HCT116 (cell line): ENCODE results near the gene CD19. TPM values are rescaled to one million over a fixed set of nuclear protein-coding genes. Genes with fewer than 3 reads are reported as not detected.

Experiments
- ATAC-seq: fragments of 200-7000 bp; cut with Tn5 transposase; 2 replicates; pipeline ENCODE4 v1.9.1; 2020; ENCODE audit warnings: mild to moderate bottlenecking, moderate library complexity
- BruUV-seq: library from RNA; stranded (reverse); fragments of 400-500 nt; replicated peaks from 2 replicates; lab custom pipeline; 2021; lab: Mats Ljungman, UMichigan
- CTCF ChIA-PET: fragments of 300-600 bp; sonication (Branson Sonifier 250); formaldehyde crosslinking; loops from one replicate; lab custom pipeline; 2021; ENCODE audit warnings: antibody characterized with exemption; lab: Charles Lee
- POLR2A ChIA-PET: fragments of 300-600, 350-600 bp; sonication (Branson Sonifier 250); formaldehyde crosslinking; loops from one replicate; lab custom pipeline; 2021; ENCODE audit warnings: antibody characterized with exemption; lab: Charles Lee
- RAD21 ChIA-PET, 2 experiments: fragments of 300-600 bp; sonication (Branson Sonifier 250); formaldehyde crosslinking; loops; one replicate each; lab custom pipeline; 2023; ENCODE audit warnings: low total read pairs in 2 of 2; ENCODE audit not compliant: uncharacterized antibody in 2 of 2, unreplicated experiment in 2 of 2, low non-redundant PET in 1 of 2; lab: Charles Lee
- DNase-seq: peaks from one replicate; pipeline ENCODE4 v3.0.0-alpha.2; 2010; ENCODE audit warnings: low read depth, low spot score
- H2AFZ ChIP-seq: fragments of 200-600 bp; shearing (Covaris generic), sonication (generic); 2 replicates; pipeline ENCODE4 v1.6.1; 2017; ENCODE audit warnings: low read depth, mixed run types, mixed read lengths, antibody characterized with exemption, low read length; ENCODE audit not compliant: poor library complexity, severe bottlenecking
- H3K27ac ChIP-seq: 2 replicates; pipeline ENCODE4 v1.5.1; 2012; ENCODE audit warnings: low read depth, low read length
- H3K27me3 ChIP-seq: fragments of 200-600 bp; sonication (generic); 2 replicates; pipeline ENCODE4 v1.6.1; 2016; ENCODE audit warnings: mixed run types, low read length, mixed read lengths; ENCODE audit not compliant: insufficient read depth
- H3K36me3 ChIP-seq, 2 experiments: fragments of 200-500 bp in 1 of 2; fragments of 200-600 bp in 1 of 2; sonication (Bioruptor generic) in 1 of 2; sonication (generic) in 1 of 2; 2 replicates each; pipeline versions ENCODE4 v1.5.1 to v1.6.1; 2014 to 2016; ENCODE audit warnings: low read length in 2 of 2, inconsistent platforms in 1 of 2, mixed read lengths in 1 of 2, mixed run types in 1 of 2; ENCODE audit not compliant: insufficient read depth in 2 of 2, control insufficient read depth in 1 of 2
- H3K4me1 ChIP-seq, 2 experiments: fragments of 200-600 bp in 1 of 2; sonication (generic) in 1 of 2; 2 replicates each; pipeline versions ENCODE4 v1.5.1 to v1.6.1; 2012 to 2017; ENCODE audit warnings: low read length in 2 of 2, inconsistent platforms in 1 of 2, mild to moderate bottlenecking in 1 of 2, mixed read lengths in 1 of 2, mixed run types in 1 of 2, moderate library complexity in 1 of 2; ENCODE audit not compliant: insufficient read depth in 2 of 2, control insufficient read depth in 1 of 2
- H3K4me2 ChIP-seq: fragments of 200-600 bp; sonication (generic); 2 replicates; pipeline ENCODE4 v1.6.1; 2017; ENCODE audit warnings: mixed run types, low read length, mixed read lengths
- H3K4me3 ChIP-seq, 2 experiments: fragments of 200-600 bp in 1 of 2; sonication (generic) in 1 of 2; replicated peaks in 1 of 2; 2 replicates each; pipeline ENCODE4 v1.5.1; 2011 to 2016; ENCODE audit warnings: low read length in 2 of 2, control low read depth in 1 of 2, low read depth in 1 of 2, mild to moderate bottlenecking in 1 of 2, mixed read lengths in 1 of 2, mixed run types in 1 of 2
- H3K79me2 ChIP-seq: fragments of 200-600 bp; sonication (generic); 2 replicates; pipeline ENCODE4 v1.6.1; 2017; ENCODE audit warnings: mild to moderate bottlenecking, mixed run types, low read length, moderate library complexity, mixed read lengths; ENCODE audit not compliant: insufficient read depth
- H3K9ac ChIP-seq: fragments of 200-600 bp; sonication (generic); 2 replicates; pipeline ENCODE4 v1.6.1; 2016; ENCODE audit warnings: low read length, mixed read lengths
- H3K9me2 ChIP-seq: fragments of 200-600 bp; sonication (generic), shearing (Covaris generic); 2 replicates; pipeline ENCODE4 v1.6.1; 2017; ENCODE audit warnings: mixed run types, mild to moderate bottlenecking, moderate library complexity; ENCODE audit not compliant: insufficient read depth
- H3K9me3 ChIP-seq, 2 experiments: fragments of 200-500 bp in 1 of 2; fragments of 200-600 bp in 1 of 2; sonication (Bioruptor generic) in 1 of 2; sonication (generic) in 1 of 2; 2 replicates each; pipeline ENCODE4 v1.6.1; 2014 to 2017; ENCODE audit warnings: low read length in 2 of 2, mixed read lengths in 2 of 2, inconsistent platforms in 1 of 2, low read depth in 1 of 2, mild to moderate bottlenecking in 1 of 2, mixed run types in 1 of 2, moderate library complexity in 1 of 2; ENCODE audit not compliant: control insufficient read depth in 1 of 2, insufficient read depth in 1 of 2
- H4K20me1 ChIP-seq: fragments of 200-600 bp; sonication (generic), shearing (Covaris generic); 2 replicates; pipeline ENCODE4 v1.6.1; 2017; ENCODE audit warnings: mixed run types, mild to moderate bottlenecking, moderate library complexity; ENCODE audit not compliant: insufficient read depth
- ELF1 ChIP-seq: IDR thresholded peaks from 2 replicates; pipeline ENCODE4 v1.6.1; 2012; ENCODE audit warnings: low read depth, borderline replicate concordance
- EZH2 ChIP-seq: fragments of 200-600 bp; sonication (generic); IDR thresholded peaks from 2 replicates; pipeline ENCODE4 v1.6.1; 2017; ENCODE audit warnings: antibody characterized with exemption, mixed run types
- JUND ChIP-seq: IDR thresholded peaks from 2 replicates; pipeline ENCODE4 v1.6.1; 2012
- SP1 ChIP-seq: IDR thresholded peaks from 2 replicates; pipeline ENCODE4 v1.6.1; 2012; ENCODE audit warnings: low read depth
- SRF ChIP-seq: IDR thresholded peaks from 2 replicates; pipeline ENCODE4 v1.6.1; 2012; ENCODE audit warnings: low read depth
- TCF7L2 ChIP-seq: IDR thresholded peaks from 2 replicates; pipeline ENCODE4 v1.7.0; 2011; ENCODE audit warnings: borderline replicate concordance, inconsistent platforms; ENCODE audit not compliant: insufficient read depth, insufficient read length; ENCODE audit errors: extremely low read depth
- intact Hi-C: fragments of 100-400 bp; cut with micrococcal nuclease; formaldehyde crosslinking; loops from 2 replicates; pipeline ENCODE4 v1.10.0; 2022
- total RNA-seq: library from RNA; stranded (reverse); gene quantifications from one replicate; pipeline ENCODE4 v1.2.1, GENCODE V29; 2021; ENCODE audit not compliant: unreplicated experiment
- TF ChIP-seq, protein P1 (sequence below): IDR thresholded peaks from 2 replicates; pipeline ENCODE4 v1.6.1; 2011; ENCODE audit warnings: mild to moderate bottlenecking, low read length, moderate library complexity; ENCODE audit not compliant: insufficient replicate concordance; ENCODE audit errors: extremely low read depth
- TF ChIP-seq, protein P2 (sequence below): IDR thresholded peaks from 2 replicates; pipeline ENCODE4 v1.6.1; 2012

CD19 gene
- total RNA-seq, 1 experiment from 2014 or later: 0.27 TPM

DNA sequence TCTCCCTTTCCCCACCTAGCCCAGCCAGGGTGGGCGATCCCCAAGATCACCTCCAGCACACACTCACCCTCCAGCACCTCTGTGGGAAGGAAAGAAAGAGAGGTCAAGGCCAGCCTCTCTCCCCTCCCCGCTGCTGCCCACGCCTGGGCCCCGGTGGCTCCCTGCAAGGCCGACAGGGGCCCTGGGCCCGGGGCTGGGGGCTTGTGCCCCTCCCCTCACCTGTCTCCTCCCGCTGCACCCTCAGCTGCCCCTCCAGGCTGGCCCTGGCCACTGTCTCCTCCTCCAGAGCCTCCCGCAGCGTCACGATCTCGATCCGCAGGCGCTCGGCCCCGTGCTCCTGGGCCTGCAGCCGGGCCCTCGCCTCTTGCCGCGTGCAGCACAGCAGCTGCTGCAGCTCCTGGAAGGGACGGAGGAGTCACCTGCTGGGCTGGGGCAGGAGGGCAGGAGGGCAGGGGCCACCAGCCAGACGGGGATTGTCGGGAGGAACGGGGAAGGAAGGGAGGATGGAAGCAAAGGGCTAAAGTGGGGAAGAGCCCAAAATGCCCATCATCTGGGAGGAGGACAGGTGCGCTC lies 25.9 kb upstream of the CD19 start:
- ChIA-PET RAD21 (no interaction called here), POLR2A (no interaction called here), CTCF (no interaction called here)
- Histone ChIP-seq H3K4me3 (no peak overlapping the region), H2AFZ (no peak overlapping the region), H3K79me2 (no peaks in the 10 kb centered on the region), H3K9me3 (no peaks in the 10 kb centered on the region), H3K9ac (no peak overlapping the region), H4K20me1 (no peaks in the 10 kb centered on the region), H3K4me2 (no peak overlapping the region), H3K4me1 (peaks cover 11% of the 10 kb centered on the region in 2 experiments), H3K9me2 (no peaks in the 10 kb centered on the region), H3K27ac (no peak overlapping the region), H3K27me3 (no peaks in the 10 kb centered on the region), H3K36me3 (no peaks in the 10 kb centered on the region)
- intact Hi-C loops: no loop called here
- no TSS peak for BruUV-seq
- no peak for ATAC-seq
- TF ChIP-seq, protein P1, sequence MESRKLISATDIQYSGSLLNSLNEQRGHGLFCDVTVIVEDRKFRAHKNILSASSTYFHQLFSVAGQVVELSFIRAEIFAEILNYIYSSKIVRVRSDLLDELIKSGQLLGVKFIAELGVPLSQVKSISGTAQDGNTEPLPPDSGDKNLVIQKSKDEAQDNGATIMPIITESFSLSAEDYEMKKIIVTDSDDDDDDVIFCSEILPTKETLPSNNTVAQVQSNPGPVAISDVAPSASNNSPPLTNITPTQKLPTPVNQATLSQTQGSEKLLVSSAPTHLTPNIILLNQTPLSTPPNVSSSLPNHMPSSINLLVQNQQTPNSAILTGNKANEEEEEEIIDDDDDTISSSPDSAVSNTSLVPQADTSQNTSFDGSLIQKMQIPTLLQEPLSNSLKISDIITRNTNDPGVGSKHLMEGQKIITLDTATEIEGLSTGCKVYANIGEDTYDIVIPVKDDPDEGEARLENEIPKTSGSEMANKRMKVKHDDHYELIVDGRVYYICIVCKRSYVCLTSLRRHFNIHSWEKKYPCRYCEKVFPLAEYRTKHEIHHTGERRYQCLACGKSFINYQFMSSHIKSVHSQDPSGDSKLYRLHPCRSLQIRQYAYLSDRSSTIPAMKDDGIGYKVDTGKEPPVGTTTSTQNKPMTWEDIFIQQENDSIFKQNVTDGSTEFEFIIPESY: no peak
- TF ChIP-seq ELF1: no peak
- no peak for TF ChIP-seq JUND
- no peak for TF ChIP-seq EZH2
- TF ChIP-seq SP1: no peak
- TF ChIP-seq, protein P2, sequence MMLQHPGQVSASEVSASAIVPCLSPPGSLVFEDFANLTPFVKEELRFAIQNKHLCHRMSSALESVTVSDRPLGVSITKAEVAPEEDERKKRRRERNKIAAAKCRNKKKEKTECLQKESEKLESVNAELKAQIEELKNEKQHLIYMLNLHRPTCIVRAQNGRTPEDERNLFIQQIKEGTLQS: no peak
- TF ChIP-seq SRF: no peak
- TF ChIP-seq TCF7L2: no peak
- no peak for DNase-seq
